Uterus (tissue), 2 donors: ENCODE data around the gene DLK1.

ENCODE experiments used
- CTCF ChIP-seq, 4 experiments: fragments of 200-600 bp in 2 of 4; fragments of 450-650 bp in 2 of 4; sonication (generic) in 2 of 4; IDR thresholded peaks; one replicate each; pipeline ENCODE4 v1.5.1; 2016 to 2019; ENCODE audit warnings: antibody characterized with exemption in 4 of 4, mild to moderate bottlenecking in 2 of 4, moderate library complexity in 1 of 4
- POLR2A ChIP-seq, 2 donors: fragments of 450-650 bp; IDR thresholded peaks; one replicate each; pipeline ENCODE4 v1.6.1; 2016; ENCODE audit warnings: antibody characterized with exemption in 2 of 2, mild to moderate bottlenecking in 1 of 2, moderate library complexity in 1 of 2

- TF ChIP-seq CTCF (IDR thresholded peaks at IDR 0.05) (no peak), POLR2A (IDR thresholded peaks at IDR 0.05) (no peak)
Observed at GRCh38 chr14:100732766-100733100, 6.0 kb downstream of the DLK1 start.
